Fibroblast of peridontal ligament (primary cell): ENCODE results near the gene WBP1.
A peak's percentile ranks its signal among the peaks of the same experiment; 100 is the strongest.
"Not testable (repeated sequence)": the region's sequence is repeated elsewhere in the genome, so short reads cannot be mapped to it uniquely, and the experiment has no call there.

Source experiments
- DNase-seq: peaks from one replicate; pipeline ENCODE4 v3.0.0-alpha.2; 2010; ENCODE audit errors: extremely low read depth

Gene WBP1

DNA sequence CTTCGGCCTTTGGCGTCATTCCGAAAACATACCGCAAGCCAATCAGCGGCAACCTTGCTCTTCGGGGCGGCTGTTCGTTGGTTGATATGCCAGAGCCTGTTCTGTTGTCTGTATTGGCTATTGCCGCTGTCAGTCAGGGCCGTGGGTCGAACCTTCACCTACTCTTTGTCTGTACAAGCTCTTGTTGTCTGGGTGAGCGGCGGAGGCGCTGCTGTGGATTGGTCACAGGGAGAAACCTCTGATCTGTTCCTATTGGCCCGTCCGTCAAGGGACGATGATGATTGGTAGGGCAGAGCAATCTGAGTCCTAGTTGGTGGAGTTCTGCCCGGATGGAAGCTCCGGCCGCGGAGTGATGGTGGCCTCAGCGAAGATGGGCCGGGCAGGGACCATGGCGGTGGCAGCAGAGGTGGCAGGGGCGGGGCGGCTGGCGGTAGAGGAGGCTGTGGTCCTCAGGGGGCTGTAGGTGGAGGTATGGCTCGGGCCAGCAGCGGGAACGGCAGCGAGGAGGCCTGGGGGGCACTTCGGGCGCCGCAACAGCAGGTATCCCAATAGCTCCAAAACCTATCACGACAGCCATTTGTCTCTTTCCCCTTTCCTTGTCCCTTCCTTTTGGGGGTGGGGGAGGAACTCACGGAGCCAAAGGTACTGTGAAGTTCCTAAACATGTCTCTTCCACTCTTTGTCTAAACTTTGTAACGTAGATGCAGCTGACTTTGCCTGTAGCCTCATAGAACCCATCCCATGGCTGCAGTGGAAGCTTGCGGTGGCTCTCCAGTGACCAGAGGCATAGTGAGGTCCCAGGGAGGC lies at the start of gene WBP1:
WBP1 (plus strand) TSS at position 307 of the 806 bp plus-strand sequence; CDS start at position 472, 165 bp downstream.
- peak; percentile 100 for DNase-seq

DNA sequence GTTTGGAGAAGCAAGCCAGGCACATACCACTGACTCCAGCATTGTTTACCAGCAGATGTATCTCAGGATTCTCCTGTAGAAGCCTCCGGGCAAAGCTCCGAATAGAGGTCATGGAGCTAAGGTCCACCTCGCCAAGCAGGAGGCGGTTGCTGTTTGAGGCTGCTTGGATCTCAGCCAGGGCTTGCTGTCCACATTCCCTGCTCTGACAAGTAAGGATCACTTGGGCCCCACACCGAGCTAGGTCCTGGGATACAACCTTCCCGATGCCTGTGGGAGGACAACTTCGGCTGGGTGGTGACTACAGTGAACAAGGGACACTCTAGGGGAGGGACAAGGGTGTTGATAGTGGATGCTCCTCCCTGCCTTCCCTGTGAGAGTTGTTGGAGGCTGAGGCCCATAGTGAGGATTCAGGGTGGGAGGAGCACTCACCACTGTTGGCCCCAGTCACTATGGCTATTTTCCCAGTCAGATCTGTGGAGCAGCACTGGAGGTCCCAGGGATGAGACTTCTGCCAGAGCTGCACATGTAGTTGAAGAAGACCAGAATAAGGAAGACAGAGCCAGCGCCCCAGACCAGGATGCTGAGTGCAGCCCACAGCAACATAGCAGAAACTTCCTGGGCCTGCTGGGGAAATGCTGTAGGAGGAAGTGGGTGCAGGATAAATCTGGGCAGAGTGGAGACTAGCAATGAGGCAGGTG lies 45.1 kb upstream of the WBP1 start:
- no peak for DNase-seq

DNA sequence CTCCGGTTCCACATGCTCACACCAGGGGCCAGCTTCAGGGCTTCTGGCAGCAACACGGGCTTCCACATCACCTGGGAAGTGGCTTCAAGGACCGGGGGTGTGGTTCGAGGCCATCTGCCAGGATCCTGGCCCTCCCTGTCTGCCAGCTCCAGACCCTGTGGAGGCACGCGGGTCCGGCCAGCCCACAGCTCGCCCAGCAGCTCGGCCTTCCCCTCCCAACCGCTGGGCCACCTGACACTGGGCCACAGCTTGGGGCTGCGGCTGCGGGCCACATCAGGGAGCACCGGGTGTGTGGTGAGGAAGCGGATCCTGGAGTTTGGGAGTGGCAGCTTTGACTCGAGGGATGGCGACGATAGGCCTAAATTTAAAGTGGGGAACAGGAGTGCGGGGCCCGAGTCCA lies 43.8 kb upstream of the WBP1 start:
- no peak for DNase-seq

DNA sequence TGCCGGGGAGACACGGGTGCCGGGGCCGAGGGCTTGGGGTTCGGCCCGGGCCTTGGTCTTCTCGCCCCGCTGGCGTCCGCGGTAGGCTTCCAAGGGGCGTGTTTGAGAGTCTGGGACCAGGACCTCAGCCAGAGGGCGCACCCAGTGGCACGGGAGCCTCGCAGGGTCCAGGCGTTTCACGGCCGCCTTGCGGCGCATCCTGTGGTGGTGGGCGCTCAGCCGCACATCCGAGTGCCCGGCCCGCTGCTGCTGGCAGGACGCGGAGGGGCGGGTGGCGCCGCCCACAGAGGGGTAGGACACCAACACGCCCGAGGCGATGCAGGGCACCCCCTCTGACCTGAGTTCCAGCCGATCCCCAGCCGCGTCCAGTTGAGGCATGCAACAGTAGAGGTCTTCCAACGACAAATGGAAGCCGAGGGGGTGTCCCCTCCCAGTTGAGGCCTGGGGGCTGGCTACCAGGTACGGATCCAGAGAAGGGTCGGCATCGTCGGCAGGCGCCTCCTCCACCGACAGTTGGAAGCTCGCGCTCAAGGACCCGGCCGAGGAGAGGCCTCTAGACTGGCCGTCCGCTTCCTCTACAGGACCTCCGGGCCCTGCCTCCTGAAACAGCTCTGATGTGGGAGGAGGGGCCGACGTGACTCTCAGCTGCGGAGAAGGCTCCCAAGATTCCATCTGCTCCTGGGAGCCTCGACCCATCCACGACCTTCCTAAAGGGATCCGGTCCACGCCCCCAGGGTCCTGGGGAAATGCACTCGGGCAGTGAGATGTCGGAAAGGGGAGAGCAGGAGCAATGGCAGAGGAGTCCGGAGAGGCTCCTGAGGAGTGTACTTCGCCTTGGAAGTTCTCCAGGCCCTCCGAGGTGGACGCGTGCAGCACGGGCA lies 43.1 kb upstream of the WBP1 start:
- peak; percentile 28 for DNase-seq

DNA sequence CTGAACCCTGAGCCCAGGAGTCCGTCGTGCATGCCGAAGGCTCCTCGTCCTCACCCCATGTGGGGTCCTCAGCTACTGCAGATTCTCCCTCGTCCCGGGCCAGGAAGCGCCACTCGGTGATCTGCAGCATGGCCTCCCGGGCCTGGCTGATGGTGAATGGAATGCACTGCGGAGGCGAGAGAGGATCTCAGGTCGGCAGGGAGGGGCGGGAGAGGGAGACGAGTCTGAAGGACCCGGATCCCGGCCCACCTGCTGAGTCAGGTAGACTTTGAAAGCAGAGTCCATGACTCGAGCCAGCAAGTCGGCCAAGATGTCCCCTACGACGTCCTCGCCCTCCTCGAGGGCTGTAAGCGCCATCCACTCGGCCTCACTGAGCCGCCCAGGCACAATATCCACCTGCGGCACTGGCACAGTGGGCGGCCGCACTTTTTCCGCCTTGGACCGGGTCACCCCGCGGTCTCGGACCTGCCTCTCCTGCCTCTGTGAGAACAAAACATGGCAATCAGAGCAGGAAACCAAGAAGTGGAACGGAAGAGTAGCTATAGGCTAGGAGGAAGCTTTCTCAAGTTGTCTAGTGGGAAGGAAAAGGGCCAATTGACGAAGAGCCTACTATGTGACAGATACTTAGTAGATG lies 42.4 kb upstream of the WBP1 start:
- DNase-seq: no peak

DNA sequence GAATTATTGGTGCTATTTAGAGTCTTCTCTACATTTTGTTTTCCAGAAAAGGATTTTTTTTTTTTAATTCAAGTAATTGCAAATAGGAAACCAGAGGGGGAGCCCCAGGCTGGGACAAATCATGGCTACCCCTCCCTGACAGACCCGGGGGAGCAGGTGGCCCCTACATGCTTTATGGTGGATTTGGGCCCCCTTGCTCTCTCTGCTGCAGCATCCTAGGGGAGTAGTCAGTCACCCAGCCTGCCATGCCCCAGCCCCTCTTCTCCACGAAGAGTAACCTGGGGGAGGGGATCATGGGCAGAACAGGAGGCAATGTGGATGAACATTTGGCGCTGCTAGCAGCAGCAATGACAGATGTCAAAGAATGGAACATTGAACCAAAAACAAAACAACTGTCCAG lies 41.5 kb upstream of the WBP1 start:
- no peak for DNase-seq

DNA sequence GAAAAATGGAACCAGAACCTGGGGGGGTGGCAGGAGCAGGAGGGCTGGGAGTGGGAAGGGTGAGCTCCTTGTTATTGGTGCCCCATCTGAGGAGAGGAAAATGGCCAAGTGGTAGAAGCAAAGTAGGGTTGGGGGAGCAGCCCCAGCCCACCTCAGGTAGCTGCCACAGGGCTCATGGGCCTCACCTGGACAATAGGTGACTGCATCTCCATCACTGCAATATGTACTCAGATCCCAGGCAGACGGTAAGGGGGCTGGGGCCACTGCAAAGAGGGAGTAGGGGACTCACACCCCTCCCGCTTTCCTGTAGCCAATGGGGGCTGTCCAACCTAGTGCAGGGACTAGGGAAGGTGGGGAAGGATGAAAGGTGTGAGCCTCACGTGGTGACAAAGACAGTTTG lies 41.0 kb upstream of the WBP1 start:
- no peak for DNase-seq

DNA sequence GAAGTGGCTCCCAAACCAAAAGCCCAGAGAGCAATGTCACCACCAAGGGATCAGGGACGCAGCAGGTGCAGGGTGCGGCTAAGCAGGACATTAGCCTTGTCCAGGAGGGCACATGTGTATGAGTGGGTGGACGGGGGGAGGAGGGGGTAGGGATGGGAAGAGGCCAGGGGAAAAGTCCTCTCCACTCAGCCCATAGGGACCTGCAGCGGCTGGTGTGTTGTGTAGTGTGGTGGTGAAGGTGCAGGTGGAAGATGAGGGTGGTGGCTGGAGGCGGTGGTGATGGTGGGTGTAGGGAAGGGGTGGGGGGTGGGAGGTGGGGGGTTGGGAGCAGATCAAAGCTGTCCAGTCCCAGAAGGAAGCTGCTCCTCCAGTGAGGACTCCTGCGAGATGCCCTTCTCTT lies 40.5 kb upstream of the WBP1 start:
- no peak for DNase-seq

DNA sequence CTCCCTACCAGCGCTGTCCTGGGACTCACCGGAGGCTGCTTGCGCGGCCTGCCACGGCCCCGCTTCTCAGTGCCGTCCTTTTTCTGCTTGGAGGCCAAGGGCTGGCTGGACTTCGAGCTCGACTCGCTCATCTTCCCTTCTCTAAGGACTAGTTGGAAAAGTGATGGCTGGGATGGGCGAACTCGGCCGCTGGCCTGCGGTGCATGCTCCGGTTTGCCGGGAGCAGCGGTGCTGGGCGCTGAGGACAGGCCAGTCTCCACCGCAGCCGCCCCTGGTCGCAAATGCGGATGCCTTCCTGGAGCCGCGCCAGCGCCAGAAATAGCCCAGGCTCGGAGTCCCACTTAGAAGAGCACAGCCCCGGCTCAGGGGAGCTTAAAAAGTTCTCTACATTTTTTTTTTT lies 39.9 kb upstream of the WBP1 start:
- no peak for DNase-seq

DNA sequence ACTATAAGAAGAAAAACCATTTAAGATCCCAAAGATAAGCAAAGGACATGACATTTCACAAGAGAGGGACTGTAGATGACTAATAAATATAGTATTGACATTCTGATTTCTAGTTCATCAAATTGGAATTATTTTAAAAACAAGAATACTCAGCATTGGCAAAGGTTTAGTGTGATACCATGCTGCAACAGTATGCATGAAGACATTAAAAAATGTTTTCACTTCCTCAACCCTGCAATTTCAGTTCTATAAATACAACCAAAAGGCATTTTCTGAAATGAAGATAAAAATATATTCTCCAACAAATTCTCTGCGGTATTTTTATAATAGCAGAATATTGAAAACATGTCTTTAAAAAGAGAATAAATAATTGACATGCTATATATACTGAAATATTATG lies 38.9 kb upstream of the WBP1 start:
- DNase-seq: no peak

DNA sequence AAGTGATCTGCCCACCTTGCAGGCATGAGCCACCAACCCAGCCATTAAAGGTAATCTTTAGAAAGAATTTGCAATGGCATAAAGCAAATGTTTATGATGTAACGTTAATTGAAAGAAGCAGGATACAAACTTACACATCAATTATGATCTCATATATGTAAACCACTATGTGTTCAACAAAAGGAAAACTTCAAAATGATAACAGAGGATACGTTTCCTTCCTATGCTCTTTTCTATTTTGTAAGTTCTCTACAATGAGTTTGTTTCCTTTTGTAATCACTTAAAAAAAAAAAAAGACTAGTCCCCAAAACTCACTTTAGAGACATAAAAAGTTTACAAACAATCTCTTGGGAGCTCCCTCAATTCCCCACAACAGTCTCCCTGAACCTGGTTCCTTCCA lies 38.2 kb upstream of the WBP1 start:
- DNase-seq: no peak

DNA sequence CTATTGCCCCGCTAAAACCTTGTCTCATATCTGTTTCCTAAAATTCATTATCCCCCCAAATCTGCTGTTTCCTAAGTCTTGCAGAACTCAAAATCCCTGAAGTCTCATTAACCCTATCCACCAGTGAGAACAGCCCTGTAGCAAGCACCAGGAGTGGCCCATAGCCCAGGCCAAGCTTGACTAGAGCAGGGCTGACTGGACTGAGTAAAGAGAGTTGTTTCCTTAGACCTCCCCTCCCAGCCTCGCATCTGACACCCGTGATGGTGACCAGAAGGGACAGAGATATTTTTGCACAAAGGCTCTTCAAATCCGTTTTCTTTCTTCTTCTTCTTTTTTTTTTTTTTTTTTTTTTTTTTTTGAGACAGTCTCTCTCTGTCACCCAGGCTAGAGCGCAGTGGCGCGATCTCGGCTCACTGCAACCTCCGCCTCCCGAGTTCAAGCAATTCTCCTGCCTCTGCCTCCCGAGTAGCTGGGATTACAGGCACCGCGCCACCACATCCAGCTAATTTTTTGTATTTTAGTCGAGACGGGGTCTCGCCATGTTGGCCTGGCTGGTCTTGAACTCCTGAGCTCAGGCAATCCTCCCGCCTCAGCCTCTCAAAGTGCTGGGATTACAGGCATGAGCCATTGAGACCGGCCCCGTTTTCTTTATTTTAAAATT lies 37.7 kb upstream of the WBP1 start:
- DNase-seq: not testable (repeated sequence)

DNA sequence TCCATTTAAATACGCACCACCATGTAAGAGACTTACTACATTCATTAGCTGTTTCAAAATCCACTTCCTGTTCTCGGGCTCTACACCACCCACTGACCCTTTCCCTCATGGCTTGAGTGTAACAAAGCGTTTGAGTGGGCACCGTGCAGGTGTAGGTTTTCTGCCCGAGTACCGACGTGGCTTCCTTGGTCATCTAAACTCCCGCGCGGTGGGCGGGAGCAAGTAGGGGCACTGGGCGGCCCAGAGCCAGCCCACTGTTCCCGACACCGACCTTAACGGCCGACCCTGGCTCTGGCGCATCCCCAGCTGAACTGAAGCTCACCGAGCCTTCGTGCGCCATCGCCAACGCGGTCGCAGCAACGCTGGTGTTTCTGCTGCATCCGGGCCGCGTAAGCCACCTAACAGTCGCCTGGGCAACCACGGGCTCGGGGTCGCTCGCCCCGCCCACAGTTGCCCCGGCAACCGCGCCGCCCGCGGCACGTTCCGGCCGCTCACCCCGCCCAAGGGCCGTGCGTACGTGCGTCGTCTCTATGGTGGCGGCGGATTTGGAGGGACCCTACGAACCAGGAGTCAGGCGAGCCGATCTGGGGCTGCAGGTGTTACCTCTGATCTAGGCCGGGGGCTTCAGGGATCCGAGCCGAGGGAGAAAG lies 36.9 kb upstream of the WBP1 start, which contains the start of the genes C2orf81 and WDR54:
C2orf81 (minus strand) TSS at position 399 of the 650 bp plus-strand sequence; CDS start at position 340, 59 bp downstream.
WDR54 (plus strand) TSS at position 510 of the 650 bp plus-strand sequence. CDS start 424 bp downstream, outside the sequence.
- DNase-seq: peak; percentile 70

DNA sequence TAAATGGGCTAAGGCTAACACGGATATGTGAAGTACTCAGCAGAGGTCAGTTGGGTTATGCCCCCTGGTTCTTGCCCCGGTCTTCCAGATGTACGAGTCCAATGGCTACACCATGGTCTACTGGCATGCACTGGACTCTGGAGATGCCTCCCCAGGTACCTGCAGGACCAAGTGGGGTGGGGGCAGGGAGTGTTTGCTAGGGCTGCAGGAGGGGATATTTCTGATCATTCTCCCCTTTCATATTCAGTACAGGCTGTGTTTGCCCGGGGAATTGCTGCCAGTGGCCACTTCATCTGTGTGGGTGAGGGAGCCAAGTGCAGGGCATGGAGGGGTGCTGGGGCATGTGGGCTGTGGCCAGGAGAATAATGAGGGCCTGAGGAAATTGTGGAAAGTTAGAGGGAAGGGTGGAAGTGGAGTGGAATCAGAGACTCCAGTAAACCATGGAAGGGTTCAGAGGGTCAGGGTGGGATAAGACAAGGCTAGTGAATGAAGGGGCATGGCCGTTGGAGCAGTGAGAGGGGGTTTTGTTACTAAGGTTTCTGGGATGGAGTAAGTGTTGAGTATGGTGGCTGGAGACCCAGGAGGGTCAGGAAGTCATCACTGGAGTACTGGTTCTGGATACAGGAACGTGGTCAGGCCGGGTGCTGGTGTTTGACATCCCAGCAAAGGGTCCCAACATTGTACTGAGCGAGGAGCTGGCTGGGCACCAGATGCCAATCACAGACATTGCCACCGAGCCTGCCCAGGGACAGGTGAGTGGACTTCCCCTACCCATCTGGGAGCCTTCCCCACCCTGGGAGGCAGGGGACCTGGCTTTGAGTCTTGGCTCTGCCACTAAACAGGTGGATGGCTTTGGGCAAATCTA lies 34.8 kb upstream of the WBP1 start:
- DNase-seq: no peak

DNA sequence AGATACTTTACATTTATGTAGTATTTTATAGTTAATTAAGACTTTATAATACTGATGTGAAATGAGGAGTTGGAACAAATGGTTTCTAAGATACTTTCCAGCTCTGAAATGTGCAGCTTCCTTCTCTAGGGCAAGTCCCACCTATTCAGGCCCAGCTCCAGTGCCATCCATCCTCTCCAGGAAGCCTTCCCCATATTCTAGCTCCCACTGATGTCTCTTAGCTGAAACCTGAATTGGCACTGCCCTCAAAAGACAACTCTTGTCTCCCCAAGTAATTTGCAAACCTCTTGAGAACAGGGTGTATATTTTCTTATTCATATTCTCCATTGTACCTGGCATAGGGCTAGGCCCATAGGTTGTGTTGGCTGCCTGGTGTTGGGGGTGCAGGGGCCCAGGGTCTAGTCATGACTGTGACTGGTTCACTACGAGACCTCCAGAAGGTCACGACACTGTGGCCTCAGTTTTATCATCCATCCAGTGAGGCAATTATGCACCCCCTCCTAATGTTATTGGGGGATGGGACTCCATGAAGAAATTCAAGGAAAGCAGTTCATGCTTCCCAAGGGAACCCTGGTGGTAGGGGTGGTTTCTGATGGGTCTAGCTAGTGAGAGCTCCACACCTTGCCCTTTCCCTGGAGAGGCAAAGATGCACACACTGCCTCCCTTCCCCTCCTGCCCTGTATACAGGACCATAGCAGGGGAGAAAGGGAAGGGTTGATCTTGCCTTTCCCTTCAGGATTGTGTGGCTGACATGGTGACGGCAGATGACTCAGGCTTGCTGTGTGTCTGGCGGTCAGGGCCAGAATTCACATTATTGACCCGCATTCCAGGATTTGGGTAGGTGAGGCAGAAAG lies 33.9 kb upstream of the WBP1 start:
- DNase-seq: no peak

DNA sequence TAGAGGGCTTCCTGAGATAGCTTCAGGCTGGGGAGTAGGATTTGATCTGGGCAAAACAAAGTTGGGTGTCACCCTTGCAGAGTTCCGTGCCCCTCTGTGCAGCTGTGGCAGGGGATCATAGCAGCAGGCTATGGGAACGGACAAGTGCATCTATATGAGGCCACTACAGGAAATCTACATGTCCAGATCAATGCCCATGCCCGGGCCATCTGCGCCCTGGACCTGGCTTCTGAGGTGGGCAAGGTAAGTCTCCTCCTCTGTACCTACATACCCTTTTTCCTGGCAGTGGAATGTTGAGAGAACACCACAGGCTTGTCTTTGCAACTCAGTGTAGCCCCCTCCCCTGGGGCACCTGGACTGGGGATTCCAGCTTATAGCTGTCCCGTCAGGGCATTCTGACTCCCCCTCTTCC lies 33.2 kb upstream of the WBP1 start:
- DNase-seq: no peak

DNA sequence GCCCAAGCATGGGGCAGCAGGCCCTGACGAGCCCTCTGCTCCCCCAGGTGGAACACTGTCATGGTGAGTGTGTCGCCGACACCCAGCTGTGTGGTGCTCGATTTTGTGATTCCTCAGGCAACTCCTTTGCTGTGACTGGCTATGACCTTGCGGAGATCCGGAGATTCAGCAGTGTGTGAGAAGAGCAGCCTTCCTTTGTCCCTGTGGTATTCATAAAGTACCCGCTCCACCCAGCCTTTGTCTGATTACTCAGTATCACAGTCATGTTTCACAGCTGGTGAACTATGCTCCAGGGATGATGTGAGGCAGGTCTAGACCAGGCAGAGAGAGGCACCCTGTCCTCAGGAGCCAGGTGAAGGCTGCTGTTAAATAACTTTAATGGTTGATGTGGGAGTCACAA lies 32.7 kb upstream of the WBP1 start:
- DNase-seq: no peak

DNA sequence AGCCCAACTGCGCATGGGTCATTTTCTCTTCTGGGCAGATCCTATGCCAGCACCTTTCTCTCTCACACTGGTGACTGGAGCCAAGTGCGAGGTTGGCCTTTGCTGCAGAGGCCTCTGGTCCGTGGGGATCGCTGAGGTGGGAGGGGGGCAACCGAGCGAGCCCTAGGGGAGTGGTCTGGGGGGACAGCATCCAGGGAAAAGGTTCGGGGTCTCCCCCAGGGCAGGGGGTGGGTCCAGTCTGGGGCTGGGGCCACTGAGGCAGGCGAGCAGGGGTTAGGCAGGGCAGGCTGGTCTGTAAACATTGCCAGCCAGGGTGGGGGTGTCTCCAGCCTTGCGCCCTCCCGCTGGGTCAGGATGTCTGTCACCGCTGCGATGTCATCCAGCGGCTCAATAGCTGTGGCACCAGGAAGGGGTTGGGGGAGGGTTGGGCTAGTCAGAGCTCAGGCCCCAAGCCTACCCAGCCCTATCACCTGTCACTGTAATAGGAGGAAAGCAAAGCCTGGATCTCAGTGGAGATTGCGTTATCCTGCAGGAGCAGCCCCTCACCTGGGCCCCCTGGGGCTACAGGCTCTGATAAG lies 32.0 kb upstream of the WBP1 start:
- DNase-seq: no peak
